GM08714 (cell line): ENCODE data around the gene MGLL.

Experiments
- H3K4me3 ChIP-seq: fragments of 200-500 bp; sonication (Bioruptor generic); 2 replicates; pipeline ENCODE4 v1.5.1; 2014; ENCODE audit warnings: mild to moderate bottlenecking, low read length, inconsistent platforms
- ZNF274 ChIP-seq: IDR thresholded peaks from 2 replicates; pipeline ENCODE4 v1.6.1; 2012; ENCODE audit warnings: mild to moderate bottlenecking, low read depth, low read length

Gene MGLL

GRCh38 chr3:127762787-127763105 lies 59.6 kb downstream of the MGLL start:
- no peak for TF ChIP-seq ZNF274

GRCh38 chr3:127762077-127762786 lies 60.1 kb downstream of the MGLL start:
- H3K4me3 ChIP-seq, result peak overlapping the region; percentile 47; the same call in 1 of the 2 replicates
- no peak for TF ChIP-seq ZNF274

More at GRCh38 chr3:127762787-127763105, 59.6 kb downstream of the MGLL start:
- no peak overlapping the region; the same call in 1 of the 2 replicates for H3K4me3 ChIP-seq

GRCh38 chr3:127761441-127761801 lies 60.9 kb downstream of the MGLL start:
- TF ChIP-seq ZNF274, result no peak
- peak overlapping the region; percentile 47; the same call in 1 of the 2 replicates for H3K4me3 ChIP-seq

- TF ChIP-seq ZNF274, result no peak
- peak overlapping the region; percentile 47; the same call in 1 of the 2 replicates for H3K4me3 ChIP-seq
Measured at GRCh38 chr3:127760791-127761440, 61.4 kb downstream of the MGLL start.

- no peak overlapping the region for H3K4me3 ChIP-seq
- no peak for TF ChIP-seq ZNF274
Measured at GRCh38 chr3:127760361-127760760, 62.0 kb downstream of the MGLL start.

- TF ChIP-seq ZNF274, result no peak
- H3K4me3 ChIP-seq, result no peak overlapping the region
Measured at GRCh38 chr3:127759826-127760225, 62.5 kb downstream of the MGLL start.

- H3K4me3 ChIP-seq, result no peak overlapping the region
- TF ChIP-seq ZNF274, result no peak
Measured at GRCh38 chr3:127758013-127758412, 64.3 kb downstream of the MGLL start.

- TF ChIP-seq ZNF274, result no peak
- H3K4me3 ChIP-seq, result peak overlapping the region; percentile 30; the same call in 1 of the 2 replicates
Measured at GRCh38 chr3:127755305-127755681, 67.0 kb downstream of the MGLL start.

- no peak for TF ChIP-seq ZNF274
- peak overlapping the region; percentile 30; the same call in 1 of the 2 replicates for H3K4me3 ChIP-seq
Measured at GRCh38 chr3:127754411-127755304, 67.7 kb downstream of the MGLL start.

- TF ChIP-seq ZNF274, result no peak
- peak overlapping the region; percentile 30; the same call in 1 of the 2 replicates for H3K4me3 ChIP-seq
Measured at GRCh38 chr3:127753898-127754410, 68.4 kb downstream of the MGLL start.

GRCh38 chr3:127753338-127753737 lies 69.0 kb downstream of the MGLL start:
- no peak for TF ChIP-seq ZNF274
- no peak overlapping the region; the same call in 1 of the 2 replicates for H3K4me3 ChIP-seq

GRCh38 chr3:127751782-127752181 lies 70.5 kb downstream of the MGLL start:
- H3K4me3 ChIP-seq, result no peak overlapping the region; the same call in 1 of the 2 replicates
- no peak for TF ChIP-seq ZNF274

GRCh38 chr3:127751163-127751621 lies 71.1 kb downstream of the MGLL start:
- TF ChIP-seq ZNF274, result no peak
- H3K4me3 ChIP-seq, result peak overlapping the region; percentile 27; the same call in 1 of the 2 replicates

GRCh38 chr3:127750226-127751031 lies 71.9 kb downstream of the MGLL start:
- TF ChIP-seq ZNF274, result no peak
- peak overlapping the region; percentile 27; the same call in 1 of the 2 replicates for H3K4me3 ChIP-seq
